SK-N-SH treated with all-trans-retinoic acid at 6 μM for 48 hours (cell line): ENCODE data around the gene CEACAM6.

Experiments
- ISL1 ChIP-seq: fragments of 250-450 bp; sonication (Bioruptor Pico); IDR thresholded peaks from 2 replicates; pipeline ENCODE4 v2.1.2; 2022; ENCODE audit warnings: mild to moderate bottlenecking, moderate library complexity
- TF ChIP-seq, protein P1 (sequence below): fragments of 250-450 bp; sonication (Bioruptor Pico); IDR thresholded peaks from 2 replicates; pipeline ENCODE4 v1.5.1; 2021; ENCODE audit warnings: mild to moderate bottlenecking, moderate library complexity
- TF ChIP-seq, protein P2 (sequence below): fragments of 250-450 bp; sonication (Bioruptor Pico); IDR thresholded peaks from 2 replicates; pipeline ENCODE4 v1.5.1; 2020; ENCODE audit warnings: low read depth, mild to moderate bottlenecking, moderate library complexity

DNA sequence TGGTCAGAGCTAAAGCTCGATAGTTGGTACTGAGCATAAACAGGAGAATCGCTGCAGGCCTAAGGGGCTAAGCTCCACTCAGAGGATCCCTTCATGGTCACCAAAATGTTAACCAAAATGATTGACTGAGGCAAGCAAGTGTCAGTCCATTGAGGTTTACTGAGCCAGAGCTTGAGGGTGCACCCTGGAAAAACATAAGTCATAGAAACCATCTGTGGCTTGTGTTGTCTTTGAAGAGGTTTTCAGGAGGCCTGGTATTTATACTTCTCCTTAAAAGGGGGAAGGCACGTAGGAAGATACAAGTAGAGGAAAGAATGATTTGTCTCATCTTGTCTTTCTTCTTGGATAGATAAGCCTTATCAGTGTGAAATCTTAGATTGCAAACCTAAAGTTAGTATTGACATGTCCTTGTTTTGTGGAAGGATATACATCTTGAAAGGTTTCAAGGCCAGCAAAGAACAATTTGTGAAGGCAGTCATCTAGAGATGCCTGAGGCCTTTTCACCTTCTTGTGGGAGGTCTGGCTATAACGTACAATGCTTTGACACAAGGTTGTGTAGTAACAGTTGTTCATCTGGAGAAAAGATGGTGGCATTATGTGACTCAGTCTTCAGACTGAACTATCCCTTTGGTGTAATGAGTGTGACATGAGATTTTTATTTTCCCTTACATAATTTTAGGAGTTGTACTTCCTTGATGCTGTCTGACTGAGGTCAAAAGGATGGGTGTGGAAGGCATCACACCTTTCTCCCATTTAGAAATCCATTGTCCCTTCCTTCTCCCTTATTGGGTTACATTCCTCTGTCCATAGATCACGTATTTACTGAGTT is 14.7 kb upstream of the CEACAM6 start:
- TF ChIP-seq, protein P1, sequence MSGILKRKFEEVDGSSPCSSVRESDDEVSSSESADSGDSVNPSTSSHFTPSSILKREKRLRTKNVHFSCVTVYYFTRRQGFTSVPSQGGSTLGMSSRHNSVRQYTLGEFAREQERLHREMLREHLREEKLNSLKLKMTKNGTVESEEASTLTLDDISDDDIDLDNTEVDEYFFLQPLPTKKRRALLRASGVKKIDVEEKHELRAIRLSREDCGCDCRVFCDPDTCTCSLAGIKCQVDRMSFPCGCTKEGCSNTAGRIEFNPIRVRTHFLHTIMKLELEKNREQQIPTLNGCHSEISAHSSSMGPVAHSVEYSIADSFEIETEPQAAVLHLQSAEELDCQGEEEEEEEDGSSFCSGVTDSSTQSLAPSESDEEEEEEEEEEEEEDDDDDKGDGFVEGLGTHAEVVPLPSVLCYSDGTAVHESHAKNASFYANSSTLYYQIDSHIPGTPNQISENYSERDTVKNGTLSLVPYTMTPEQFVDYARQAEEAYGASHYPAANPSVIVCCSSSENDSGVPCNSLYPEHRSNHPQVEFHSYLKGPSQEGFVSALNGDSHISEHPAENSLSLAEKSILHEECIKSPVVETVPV, result no peak
- no peak for TF ChIP-seq ISL1 (CRISPR knock-in tag)
- TF ChIP-seq, protein P2, sequence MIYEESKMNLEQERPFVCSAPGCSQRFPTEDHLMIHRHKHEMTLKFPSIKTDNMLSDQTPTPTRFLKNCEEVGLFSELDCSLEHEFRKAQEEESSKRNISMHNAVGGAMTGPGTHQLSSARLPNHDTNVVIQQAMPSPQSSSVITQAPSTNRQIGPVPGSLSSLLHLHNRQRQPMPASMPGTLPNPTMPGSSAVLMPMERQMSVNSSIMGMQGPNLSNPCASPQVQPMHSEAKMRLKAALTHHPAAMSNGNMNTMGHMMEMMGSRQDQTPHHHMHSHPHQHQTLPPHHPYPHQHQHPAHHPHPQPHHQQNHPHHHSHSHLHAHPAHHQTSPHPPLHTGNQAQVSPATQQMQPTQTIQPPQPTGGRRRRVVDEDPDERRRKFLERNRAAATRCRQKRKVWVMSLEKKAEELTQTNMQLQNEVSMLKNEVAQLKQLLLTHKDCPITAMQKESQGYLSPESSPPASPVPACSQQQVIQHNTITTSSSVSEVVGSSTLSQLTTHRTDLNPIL, result no peak
